HepG2 (cell line): ENCODE data around the gene FASTK. TPM values are rescaled to one million over a fixed set of nuclear protein-coding genes. Genes with fewer than 3 reads are reported as not detected.

Source experiments
- ASH2L ChIP-seq: fragments of 300-600, 200-600 bp; sonication (generic); IDR thresholded peaks from 2 replicates; pipeline ENCODE4 v1.7.0; 2017; ENCODE audit warnings: low read depth, mild to moderate bottlenecking, moderate library complexity, mixed read lengths, low read length; ENCODE audit not compliant: insufficient read length
- DMAP1 ChIP-seq: IDR thresholded peaks from 2 replicates; pipeline ENCODE4 v1.6.1; 2016
- KDM5A ChIP-seq: fragments of 200-600 bp; sonication (generic); IDR thresholded peaks from 2 replicates; pipeline ENCODE4 v1.7.0; 2018; ENCODE audit warnings: antibody characterized with exemption, mild to moderate bottlenecking, low read length, borderline replicate concordance
- KLF6 ChIP-seq: IDR thresholded peaks from 2 replicates; pipeline ENCODE4 v1.8.0; 2016; ENCODE audit warnings: missing biosample characterization, missing genetic modification reagents
- MEIS1 ChIP-seq: sonication (generic); formaldehyde crosslinking; IDR thresholded peaks from 2 replicates; pipeline ENCODE4 v1.9.0; 2021; ENCODE audit warnings: mild to moderate bottlenecking, missing genetic modification reagents, moderate library complexity, borderline replicate concordance
- NBN ChIP-seq: fragments of 450-650 bp; conservative IDR thresholded peaks from 2 replicates; pipeline ENCODE4 v1.6.1; 2017
- NR2C2 ChIP-seq: sonication (generic); formaldehyde crosslinking; IDR thresholded peaks from 2 replicates; pipeline ENCODE4 v1.4.0; 2020; ENCODE audit warnings: missing genetic modification reagents, mild to moderate bottlenecking, moderate library complexity, borderline replicate concordance
- YEATS2 ChIP-seq: sonication (generic); formaldehyde crosslinking; IDR thresholded peaks from 2 replicates; pipeline ENCODE4 v1.4.0; 2020; ENCODE audit warnings: missing genetic modification reagents, borderline replicate concordance
- ZFP82 ChIP-seq: sonication (generic); formaldehyde crosslinking; IDR thresholded peaks from 2 replicates; pipeline ENCODE4 v1.5.1; 2020; ENCODE audit warnings: mild to moderate bottlenecking, missing genetic modification reagents, borderline replicate concordance
- ZNF234 ChIP-seq: sonication (generic); formaldehyde crosslinking; conservative IDR thresholded peaks from 2 replicates; pipeline ENCODE4 v1.5.1; 2020; ENCODE audit warnings: mild to moderate bottlenecking, missing genetic modification reagents
- ZNF430 ChIP-seq: sonication (generic); formaldehyde crosslinking; IDR thresholded peaks from 2 replicates; pipeline ENCODE4 v1.9.0; 2021; ENCODE audit warnings: mild to moderate bottlenecking, missing genetic modification reagents
- ZNF501 ChIP-seq: sonication (generic); formaldehyde crosslinking; IDR thresholded peaks from 2 replicates; pipeline ENCODE4 v1.5.1; 2020; ENCODE audit warnings: mild to moderate bottlenecking, moderate library complexity, missing genetic modification reagents
- ZNF563 ChIP-seq: sonication (generic); formaldehyde crosslinking; IDR thresholded peaks from 2 replicates; pipeline ENCODE4 v1.8.0; 2022; ENCODE audit warnings: mild to moderate bottlenecking, moderate library complexity, missing genetic modification reagents
- ZNF777 ChIP-seq: sonication (generic); formaldehyde crosslinking; IDR thresholded peaks from 2 replicates; pipeline ENCODE4 v1.4.0; 2020; ENCODE audit warnings: missing genetic modification reagents
- ZNF841 ChIP-seq: sonication (generic); formaldehyde crosslinking; IDR thresholded peaks from 2 replicates; pipeline ENCODE4 v1.8.1; 2023; ENCODE audit warnings: missing genetic modification reagents, borderline replicate concordance
- ZSCAN31 ChIP-seq: sonication (generic); formaldehyde crosslinking; IDR thresholded peaks from 2 replicates; pipeline ENCODE4 v1.5.0; 2020; ENCODE audit warnings: low read depth, mild to moderate bottlenecking, missing genetic modification reagents
- polyA plus RNA-seq, 8 experiments: library from polyadenylated mRNA; depleted of rRNA in 3 of 8; stranded (reverse) in 7 of 8; unstranded in 1 of 8; fragments of >200 nt; fragmentation: Illumina TruSeq in 4 of 8; extraction: Trizol in 4 of 8; gene quantifications; 2 replicates each; pipeline versions ENCODE4 v1.2.1 to v1.2.3, GENCODE V29; 2011 to 2016; ENCODE audit warnings: low read depth in 4 of 8, missing spikeins in 1 of 8, mixed read lengths in 1 of 8; ENCODE audit not compliant: insufficient read depth in 1 of 8
- total RNA-seq, 5 experiments: library from RNA; depleted of rRNA; stranded (reverse); fragments of >200 nt; fragmentation: Illumina TruSeq; extraction: Trizol; gene quantifications; 2 replicates each; pipeline ENCODE4 v1.2.3, GENCODE V29; 2016; ENCODE audit warnings: low read depth in 1 of 5
- TF ChIP-seq, protein P1 (sequence below): sonication (generic); formaldehyde crosslinking; IDR thresholded peaks from 2 replicates; pipeline ENCODE4 v1.9.0; 2021; ENCODE audit warnings: missing genetic modification reagents, mild to moderate bottlenecking, borderline replicate concordance
- TF ChIP-seq, protein P2 (sequence below): sonication (generic); formaldehyde crosslinking; IDR thresholded peaks from 2 replicates; pipeline ENCODE4 v1.4.0; 2020; ENCODE audit warnings: missing genetic modification reagents
- TF ChIP-seq, protein P3 (sequence below): sonication (generic); formaldehyde crosslinking; IDR thresholded peaks from 2 replicates; pipeline ENCODE4 v1.4.0; 2020; ENCODE audit warnings: missing genetic modification reagents
- TF ChIP-seq, protein P4 (sequence below): sonication (generic); formaldehyde crosslinking; IDR thresholded peaks from 2 replicates; pipeline ENCODE4 v1.8.0; 2023; ENCODE audit warnings: mild to moderate bottlenecking, missing genetic modification reagents
- TF ChIP-seq, protein P5 (sequence below): conservative IDR thresholded peaks from 2 replicates; pipeline ENCODE4 v1.6.1; 2018; ENCODE audit warnings: missing genetic modification reagents

FASTK gene
- total and polyA plus RNA-seq, 2 of the 13 experiments (the other 11 are each of a cell fraction or from before 2014, with no cell fraction given) = 52.9 to 55.7 TPM

DNA sequence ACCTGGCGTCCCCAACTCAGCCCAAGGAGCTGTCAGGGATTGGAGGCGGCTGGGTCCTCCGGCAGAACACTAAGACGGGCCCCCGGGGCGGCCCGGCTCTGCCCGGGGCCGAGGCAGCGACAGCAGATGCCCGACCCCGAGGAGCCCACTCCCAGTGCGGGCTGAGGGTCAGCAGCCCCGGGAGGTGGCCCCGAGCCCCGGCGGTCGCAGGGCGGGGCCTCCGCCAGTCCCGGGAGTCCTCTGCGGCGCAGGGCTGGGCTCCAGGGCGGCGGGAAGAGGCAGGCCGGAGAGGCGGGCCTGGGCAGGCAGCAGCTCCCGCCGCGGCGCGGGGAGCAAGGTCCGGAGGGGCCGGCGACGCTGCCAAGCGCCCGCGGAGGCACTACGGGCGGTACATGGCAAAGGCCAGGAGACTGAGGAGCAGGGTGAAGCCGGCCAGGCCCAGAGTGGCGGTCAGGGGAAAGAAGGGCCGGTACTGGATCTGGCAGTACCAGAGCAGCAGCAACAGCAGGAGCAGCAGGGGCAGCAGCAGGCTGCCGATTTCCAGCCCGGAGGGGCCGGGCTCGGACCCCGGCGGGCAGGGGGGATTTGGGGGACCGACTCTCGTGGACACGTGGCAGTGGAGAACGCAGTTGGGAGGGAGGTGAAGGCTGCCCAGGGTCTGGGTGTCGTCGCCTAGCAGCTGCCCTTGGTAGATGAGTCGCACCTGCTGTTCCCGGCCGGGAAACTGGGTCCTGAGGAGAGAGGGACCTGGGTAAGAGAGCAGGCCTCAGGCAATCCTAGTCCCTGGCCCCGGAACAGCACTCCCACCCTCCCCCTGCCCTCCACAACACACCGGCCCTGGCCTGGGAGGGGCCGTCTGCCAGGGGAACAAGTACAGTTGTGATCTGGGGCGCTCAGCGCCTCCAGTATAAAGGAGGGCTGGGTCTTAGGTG is 827 bp upstream of the FASTK start (continued):
- TF ChIP-seq, protein P1, sequence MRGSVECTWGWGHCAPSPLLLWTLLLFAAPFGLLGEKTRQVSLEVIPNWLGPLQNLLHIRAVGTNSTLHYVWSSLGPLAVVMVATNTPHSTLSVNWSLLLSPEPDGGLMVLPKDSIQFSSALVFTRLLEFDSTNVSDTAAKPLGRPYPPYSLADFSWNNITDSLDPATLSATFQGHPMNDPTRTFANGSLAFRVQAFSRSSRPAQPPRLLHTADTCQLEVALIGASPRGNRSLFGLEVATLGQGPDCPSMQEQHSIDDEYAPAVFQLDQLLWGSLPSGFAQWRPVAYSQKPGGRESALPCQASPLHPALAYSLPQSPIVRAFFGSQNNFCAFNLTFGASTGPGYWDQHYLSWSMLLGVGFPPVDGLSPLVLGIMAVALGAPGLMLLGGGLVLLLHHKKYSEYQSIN = no peak
- TF ChIP-seq ASH2L (no peak), ZNF430 (CRISPR knock-in tag) (0 out of 2 replicates have a peak, but pooled peaks have one; percentile 5), ZNF777 (no peak; the same call in 1 of the 2 replicates), YEATS2 (CRISPR knock-in tag) (no peak), ZNF841 (CRISPR knock-in tag) (0 out of 2 replicates have a peak, but pooled peaks have one; percentile 48), ZSCAN31 (CRISPR knock-in tag) (no peak), ZFP82 (CRISPR knock-in tag) (0 out of 2 replicates have a peak, but pooled peaks have one; percentile 8), KDM5A (0 out of 2 replicates have a peak, but pooled peaks have one; percentile 36), ZNF501 (CRISPR knock-in tag) (0 out of 2 replicates have a peak, but pooled peaks have one; percentile 1), ZNF563 (CRISPR knock-in tag) (peak; percentile 58; the same call in 1 of the 2 replicates), DMAP1 (CRISPR knock-in tag) (peak; percentile 27; the same call in 1 of the 2 replicates), ZNF234 (CRISPR knock-in tag) (no peak), NR2C2 (peak; percentile 1; the same call in 1 of the 2 replicates), MEIS1 (CRISPR knock-in tag) (no peak; the same call in none of the 2 replicates), NBN (no peak), KLF6 (0 out of 2 replicates have a peak, but pooled peaks have one; percentile 1)
- TF ChIP-seq, protein P2, sequence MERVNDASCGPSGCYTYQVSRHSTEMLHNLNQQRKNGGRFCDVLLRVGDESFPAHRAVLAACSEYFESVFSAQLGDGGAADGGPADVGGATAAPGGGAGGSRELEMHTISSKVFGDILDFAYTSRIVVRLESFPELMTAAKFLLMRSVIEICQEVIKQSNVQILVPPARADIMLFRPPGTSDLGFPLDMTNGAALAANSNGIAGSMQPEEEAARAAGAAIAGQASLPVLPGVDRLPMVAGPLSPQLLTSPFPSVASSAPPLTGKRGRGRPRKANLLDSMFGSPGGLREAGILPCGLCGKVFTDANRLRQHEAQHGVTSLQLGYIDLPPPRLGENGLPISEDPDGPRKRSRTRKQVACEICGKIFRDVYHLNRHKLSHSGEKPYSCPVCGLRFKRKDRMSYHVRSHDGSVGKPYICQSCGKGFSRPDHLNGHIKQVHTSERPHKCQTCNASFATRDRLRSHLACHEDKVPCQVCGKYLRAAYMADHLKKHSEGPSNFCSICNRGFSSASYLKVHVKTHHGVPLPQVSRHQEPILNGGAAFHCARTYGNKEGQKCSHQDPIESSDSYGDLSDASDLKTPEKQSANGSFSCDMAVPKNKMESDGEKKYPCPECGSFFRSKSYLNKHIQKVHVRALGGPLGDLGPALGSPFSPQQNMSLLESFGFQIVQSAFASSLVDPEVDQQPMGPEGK = 0 out of 2 replicates have a peak, but pooled peaks have one; percentile 19
- TF ChIP-seq, protein P3, sequence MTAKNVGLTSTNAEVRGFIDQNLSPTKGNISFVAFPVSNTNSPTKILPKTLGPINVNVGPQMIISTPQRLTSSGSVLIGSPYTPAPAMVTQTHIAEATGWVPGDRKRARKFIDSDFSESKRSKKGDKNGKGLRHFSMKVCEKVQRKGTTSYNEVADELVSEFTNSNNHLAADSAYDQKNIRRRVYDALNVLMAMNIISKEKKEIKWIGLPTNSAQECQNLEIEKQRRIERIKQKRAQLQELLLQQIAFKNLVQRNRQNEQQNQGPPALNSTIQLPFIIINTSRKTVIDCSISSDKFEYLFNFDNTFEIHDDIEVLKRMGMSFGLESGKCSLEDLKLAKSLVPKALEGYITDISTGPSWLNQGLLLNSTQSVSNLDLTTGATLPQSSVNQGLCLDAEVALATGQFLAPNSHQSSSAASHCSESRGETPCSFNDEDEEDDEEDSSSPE (CRISPR knock-in tag) = 0 out of 2 replicates have a peak, but pooled peaks have one; percentile 7
- TF ChIP-seq, protein P4, sequence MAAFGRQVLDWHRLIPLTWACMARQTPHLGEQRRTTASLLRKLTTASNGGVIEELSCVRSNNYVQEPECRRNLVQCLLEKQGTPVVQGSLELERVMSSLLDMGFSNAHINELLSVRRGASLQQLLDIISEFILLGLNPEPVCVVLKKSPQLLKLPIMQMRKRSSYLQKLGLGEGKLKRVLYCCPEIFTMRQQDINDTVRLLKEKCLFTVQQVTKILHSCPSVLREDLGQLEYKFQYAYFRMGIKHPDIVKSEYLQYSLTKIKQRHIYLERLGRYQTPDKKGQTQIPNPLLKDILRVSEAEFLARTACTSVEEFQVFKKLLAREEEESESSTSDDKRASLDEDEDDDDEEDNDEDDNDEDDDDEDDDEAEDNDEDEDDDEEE (CRISPR knock-in tag) = 0 out of 2 replicates have a peak, but pooled peaks have one; percentile 49
- TF ChIP-seq, protein P5, sequence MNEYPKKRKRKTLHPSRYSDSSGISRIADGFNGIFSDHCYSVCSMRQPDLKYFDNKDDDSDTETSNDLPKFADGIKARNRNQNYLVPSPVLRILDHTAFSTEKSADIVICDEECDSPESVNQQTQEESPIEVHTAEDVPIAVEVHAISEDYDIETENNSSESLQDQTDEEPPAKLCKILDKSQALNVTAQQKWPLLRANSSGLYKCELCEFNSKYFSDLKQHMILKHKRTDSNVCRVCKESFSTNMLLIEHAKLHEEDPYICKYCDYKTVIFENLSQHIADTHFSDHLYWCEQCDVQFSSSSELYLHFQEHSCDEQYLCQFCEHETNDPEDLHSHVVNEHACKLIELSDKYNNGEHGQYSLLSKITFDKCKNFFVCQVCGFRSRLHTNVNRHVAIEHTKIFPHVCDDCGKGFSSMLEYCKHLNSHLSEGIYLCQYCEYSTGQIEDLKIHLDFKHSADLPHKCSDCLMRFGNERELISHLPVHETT (CRISPR knock-in tag) = no peak
